SH-SY5Y (cell line): Measurements from ENCODE around the gene LPCAT1.

Experiments
- GATA2 ChIP-seq: IDR thresholded peaks from 2 replicates; pipeline ENCODE4 v1.6.1; 2011; ENCODE audit warnings: mild to moderate bottlenecking, low read depth, low read length
- GATA3 ChIP-seq: IDR thresholded peaks from 2 replicates; pipeline ENCODE4 v1.6.1; 2011; ENCODE audit warnings: low read depth, mild to moderate bottlenecking, low read length, moderate library complexity

- no peak for TF ChIP-seq GATA2
- no peak for TF ChIP-seq GATA3
These were observed 111.6 kb downstream of the LPCAT1 start for GRCh38 chr5:1412163-1412562.
